Measurements from ENCODE around the gene SLC35E3.

GRCh38 chr12:68759852-68760251, 13.9 kb downstream of the SLC35E3 start:
- TF ChIP-seq CTCF (IDR thresholded peaks at IDR 0.05) (no peak), POLR2A (IDR thresholded peaks at IDR 0.05) (no peak)

Measured in right lobe of liver (tissue), 4 donors.